Ramos (cell line): ENCODE data around the gene PITRM1.
"Not testable (repeated sequence)": the region's sequence is repeated elsewhere in the genome, so short reads cannot be mapped to it uniquely, and the experiment has no call there.

ENCODE experiments used
- in situ Hi-C: fragments of 300-500 bp; cut with MboI; formaldehyde crosslinking; loops from one replicate; pipeline ENCODE4 v1.14.3; 2022; ENCODE audit warnings: low sequenced_read_pairs; ENCODE audit not compliant: unreplicated experiment

PITRM1 gene

DNA sequence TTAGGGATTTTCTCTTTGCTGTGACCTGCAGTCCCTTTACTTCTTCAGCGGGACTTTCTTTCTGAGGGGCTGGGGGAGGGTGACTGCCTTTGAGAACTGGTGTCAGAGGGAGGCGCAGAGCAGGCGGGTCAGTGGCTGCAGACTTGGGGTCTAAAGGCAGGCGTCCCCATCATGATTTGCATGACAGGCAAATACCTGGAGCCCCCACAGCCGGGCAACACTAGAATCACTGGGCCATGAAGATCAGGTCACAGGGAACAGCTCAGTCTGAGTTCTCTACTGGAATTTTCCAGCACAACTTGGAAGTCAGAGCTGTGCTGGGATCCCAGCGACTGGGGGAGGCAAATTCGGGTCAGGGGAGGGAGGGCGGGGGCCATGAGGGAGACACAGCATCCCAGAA is 29.2 kb upstream of the PITRM1 start:
- in situ Hi-C loops: no loop called here

DNA sequence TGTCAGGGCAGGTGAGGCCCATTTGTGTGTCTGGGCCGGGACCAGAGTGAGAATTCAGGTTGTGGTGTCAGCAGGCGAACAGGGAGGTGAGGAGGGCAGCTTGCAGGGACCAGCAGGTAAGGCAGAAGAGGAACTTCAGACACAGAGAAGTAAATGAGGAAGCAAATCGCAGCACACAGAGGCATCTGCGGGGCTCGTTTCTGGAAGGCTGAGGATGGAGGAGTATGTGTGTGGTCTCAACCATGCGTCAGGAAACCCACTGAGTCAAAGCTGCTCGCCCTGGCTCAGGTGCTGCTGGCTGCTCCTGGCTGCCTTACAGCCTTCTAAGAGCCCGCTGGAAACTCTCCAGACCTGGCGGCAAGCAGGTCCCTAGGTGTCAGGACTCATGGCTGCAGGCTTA is 26.9 kb upstream of the PITRM1 start:
- in situ Hi-C loops: no loop called here

DNA sequence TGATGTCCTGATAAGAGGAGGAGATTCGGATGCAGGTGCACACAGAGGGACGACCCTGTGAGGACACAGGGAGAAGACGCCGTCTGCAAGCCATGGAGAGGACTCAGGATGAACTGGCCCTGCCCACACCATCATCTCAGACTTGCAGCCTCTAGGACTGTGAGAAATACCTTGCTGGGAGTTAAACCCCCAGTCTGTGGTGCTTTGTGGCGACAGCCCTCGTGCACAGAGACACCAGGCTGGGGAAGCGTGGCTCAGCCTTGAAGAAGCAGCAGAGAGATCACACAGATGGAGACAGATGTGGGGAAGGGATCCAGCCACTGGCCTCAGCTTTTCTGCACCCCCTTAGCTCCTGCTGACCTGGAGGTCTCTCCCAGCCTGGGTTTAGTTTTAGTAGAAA is 26.3 kb upstream of the PITRM1 start:
- in situ Hi-C loops: no loop called here

DNA sequence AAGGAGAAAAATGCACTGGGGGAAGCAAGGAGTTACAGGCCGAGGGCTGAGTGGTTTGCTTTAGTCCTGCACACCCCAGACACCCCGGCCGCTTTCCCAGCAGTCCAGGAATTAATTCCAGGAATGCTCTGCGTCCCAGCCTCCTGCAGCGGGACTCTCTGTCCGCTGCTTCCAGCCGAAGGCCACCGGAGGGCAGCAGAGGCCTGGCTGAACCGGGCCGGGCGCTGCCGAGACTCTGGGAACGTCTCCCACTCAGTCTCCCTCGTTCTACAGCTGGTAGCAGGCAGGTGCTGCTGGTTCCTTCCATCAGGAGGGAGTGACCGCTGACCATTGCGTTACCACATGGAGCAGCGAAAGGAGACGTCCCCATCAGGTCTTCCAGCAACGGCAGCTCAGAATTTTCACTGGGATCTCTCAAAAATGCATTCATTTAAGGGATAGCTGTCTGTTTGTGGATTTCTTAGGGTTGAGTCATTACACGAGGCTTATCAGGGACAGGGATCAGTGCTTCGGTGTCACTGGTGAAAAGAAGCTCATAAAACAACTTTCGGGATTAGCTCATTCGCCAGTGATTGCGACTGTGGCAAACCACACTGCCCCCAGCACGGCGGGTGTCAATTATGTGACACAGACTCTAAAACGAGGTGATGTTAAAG is 24.9 kb upstream of the PITRM1 start:
- in situ Hi-C loops: no loop called here

DNA sequence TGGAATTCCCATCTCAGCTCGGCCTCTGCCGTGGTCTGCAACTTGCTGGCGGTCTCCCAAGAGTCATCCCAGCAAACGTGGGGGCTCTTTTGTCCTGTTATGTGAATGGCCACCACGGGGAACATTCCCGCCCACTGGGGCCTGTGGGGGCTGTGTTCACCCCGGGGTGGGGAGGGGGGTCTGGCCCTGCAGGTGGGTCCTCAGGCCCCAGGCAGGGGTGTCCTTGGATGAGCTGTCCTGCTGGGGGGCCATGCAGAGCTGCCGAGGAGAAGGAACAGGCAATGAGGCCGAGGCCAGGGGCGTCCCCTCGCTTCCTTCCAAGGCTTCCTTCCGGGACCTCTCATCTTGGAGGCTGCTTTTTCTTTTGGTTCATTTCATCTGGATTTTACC is 24.4 kb upstream of the PITRM1 start:
- in situ Hi-C loops: no loop called here

DNA sequence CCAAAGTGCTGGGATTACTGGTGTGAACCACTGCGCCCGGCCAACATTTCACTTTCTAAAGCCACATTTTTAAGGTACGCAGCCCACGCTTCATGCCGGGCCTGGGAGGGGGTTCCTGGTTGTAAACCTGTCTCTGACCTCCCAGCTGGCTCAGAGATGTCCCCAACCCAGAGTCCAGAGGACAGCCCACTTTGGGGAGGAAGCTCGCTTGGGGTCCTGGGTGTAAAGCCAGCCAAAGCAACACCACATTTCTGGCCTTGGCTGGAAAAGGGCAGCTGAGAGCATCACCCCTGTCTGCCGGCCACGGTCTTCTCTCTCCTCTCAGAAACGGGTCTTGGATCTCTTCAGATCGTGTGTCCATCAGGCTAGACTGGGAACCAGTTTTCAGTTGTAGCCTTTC is 23.9 kb upstream of the PITRM1 start:
- in situ Hi-C loops: no loop called here

DNA sequence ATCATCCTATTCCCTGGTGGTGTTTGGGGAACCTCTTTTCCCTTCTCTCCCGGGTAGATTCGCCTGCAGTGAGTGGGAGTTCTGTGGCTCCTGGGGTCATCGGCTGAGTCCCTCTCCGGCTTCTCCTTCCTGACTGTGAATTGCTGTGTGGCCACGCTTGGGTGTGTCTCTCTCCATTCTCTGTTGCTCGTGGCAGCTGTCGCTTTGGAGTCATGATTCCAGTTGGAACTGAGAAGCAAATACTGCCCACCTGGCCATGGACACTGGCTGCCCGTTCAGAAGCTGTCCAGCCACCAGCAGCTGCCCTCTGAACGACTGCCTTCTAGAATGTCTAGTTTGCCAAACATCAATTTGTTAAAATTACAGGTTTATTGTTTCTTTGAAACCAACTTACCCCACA is 23.1 kb upstream of the PITRM1 start:
- in situ Hi-C loops: no loop called here

DNA sequence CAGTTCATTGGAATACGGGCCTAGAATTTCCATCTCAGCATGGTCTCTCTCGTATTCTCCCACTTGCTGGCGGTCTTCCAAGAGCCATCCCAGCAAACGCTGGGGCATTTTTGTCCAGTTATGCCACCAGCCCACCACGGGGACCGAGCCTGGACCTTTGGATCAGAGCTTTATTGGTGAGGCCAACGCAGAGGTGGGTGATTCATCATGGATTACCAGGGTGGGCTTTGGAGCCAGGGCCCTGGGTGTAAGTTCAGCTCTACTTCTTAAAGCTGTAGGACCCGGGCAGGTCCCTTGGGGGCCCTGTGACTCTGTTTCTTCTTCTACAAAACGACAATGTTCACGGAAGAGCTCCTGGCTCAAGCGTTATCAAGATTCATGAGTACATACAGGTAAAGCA is 22.7 kb upstream of the PITRM1 start:
- in situ Hi-C loops: no loop called here

DNA sequence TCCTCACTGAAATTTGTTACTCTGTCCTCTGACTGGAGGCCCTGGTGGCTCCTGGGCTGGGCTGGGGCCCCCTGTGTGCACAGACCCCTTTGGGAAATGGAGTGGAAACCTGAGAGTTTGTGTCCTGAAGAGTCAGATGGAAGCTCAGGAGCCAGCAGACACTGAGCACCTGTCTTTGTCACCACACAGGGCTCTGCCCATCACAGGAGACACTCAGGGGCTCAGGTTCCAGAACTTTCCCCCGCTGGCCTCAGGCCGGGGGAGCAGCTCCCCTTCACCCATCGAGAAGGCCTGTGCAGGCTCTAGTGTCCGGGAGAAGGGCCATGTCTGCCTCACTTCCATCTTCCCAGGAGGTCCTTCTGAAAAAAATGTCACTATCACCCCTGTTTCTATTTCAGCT is 22.3 kb upstream of the PITRM1 start:
- in situ Hi-C loops: no loop called here

DNA sequence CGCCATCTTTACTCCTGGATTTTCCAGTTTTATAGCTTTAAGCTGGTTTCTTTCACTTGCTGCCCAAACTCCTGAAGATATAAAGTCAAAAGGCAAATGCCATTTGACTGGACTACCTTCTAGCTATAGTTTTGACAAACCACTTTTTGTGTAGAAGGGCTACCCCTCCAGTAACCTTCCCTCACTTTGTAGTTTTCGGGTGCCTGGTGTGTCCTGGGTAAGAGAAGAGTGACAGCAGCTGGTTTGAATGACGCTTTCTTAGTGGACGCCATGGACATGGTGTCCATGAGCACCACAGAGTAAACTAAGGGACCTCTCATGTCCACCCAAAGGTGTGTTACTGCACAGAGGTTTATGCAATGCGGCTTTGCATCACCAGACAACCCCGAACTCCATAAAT is 21.2 kb upstream of the PITRM1 start:
- in situ Hi-C loops: no loop called here

DNA sequence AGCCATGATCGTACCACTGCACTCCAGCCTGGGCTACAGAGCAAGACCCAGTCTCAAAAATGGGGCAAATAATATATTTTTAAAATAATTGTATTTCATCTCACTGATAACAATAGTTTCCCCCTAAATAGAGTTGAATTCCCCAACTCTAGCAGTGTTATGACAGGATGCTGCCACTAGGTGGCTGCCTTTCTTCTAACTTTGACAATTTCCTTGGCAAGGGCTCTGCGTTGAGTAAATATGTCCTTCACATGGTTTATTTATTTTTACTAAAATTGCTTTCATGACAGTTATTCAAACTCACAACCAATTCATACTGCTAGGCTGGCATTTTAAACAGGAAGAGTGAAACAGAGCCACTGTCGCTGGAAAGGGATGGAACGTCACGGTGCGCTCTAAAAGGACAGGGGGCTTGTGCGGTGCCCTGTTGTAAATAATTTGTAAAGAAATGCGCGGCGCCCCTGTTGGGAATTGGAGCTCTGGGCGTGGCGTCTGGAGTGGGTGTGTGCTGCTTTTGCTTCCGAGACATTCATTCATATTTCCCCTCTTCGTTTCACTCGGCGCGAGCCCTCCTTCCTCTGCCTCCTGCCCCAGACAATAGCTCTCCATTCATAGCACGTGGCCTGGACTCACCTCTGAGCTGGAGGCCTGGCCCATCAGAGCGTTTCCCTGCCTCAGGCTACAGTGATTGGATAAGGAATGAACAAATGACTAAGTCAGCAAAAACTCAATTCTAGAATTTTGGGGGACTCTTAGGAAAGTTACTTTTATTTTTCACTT is 20.5 kb upstream of the PITRM1 start:
- in situ Hi-C loops: no loop called here

DNA sequence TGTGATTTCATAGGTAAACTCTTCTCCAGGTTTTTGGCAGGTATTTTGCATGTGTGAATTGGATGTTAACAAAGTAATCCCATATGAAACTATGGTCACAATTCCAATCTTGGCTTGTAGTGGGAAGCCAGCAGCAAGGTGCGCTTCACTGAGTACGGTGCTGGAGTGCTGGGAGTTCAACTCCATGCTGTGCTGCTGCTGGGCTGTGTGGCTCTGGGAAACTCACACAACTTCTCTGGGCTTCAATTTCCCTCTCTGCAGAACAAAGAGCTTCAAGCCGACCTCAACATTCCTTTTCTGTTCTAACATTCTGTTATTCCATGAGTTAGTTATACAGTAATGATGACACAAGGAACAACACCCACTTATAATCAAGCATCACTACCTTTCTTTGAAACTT is 18.2 kb upstream of the PITRM1 start:
- in situ Hi-C loops: no loop called here

DNA sequence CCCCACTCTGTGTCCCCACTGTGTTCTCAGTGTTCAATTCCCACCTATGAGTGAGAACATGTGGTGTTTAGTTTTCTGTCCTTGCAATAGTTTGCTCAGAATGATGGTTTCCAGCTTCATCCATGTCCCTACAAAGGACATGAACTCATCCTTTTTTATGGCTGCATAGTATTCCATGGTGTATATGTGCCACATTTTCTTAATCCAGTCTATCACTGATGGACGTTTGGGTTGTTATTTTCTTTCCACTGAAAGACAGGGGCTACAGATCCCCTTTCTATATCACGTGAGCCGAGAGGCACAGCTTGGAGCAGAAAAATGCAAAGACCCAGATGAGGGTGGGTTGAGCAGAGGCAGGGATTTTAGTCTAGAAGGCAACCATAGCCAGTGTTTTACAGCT is 14.6 kb upstream of the PITRM1 start:
- in situ Hi-C loops: not testable (repeated sequence)

DNA sequence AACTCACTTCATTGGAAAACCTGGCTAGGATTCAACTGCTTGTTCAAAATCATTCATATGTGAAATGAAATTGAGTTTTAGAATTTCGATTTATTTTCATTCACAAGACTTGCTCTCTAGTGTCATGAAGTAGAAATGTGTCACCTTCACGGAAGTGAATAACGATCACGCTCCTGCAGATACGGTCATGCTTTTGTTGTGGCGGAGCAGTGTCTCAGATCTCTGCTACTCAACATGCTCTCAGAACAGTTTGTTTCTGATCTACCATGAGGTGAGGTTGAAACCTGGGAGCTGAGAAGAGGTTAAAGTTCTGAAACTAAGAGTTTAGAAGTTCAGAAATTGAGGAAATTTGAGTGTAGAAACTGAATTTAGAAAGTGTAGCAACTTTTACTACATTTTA is 13.8 kb upstream of the PITRM1 start:
- in situ Hi-C loops: no loop called here

DNA sequence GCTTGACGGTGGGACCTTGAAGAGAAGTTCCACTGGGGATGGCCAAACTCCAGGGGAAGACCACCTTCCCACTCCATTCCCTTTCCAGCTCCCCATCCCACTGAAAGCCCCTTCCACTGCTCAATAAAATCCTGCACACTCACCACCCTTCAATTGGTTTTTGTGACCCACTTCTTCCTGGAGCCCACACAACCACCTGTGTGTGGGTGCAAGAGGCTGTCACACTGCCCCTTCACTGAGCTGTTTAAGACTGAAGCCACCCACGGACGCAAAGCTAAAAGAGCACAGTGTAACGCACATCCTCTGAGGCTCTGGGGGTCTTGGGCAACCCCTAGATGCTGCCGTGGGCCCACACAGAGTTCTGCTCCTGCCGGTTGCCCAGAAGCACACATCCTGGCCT is 12.8 kb upstream of the PITRM1 start:
- in situ Hi-C loops: no loop called here

DNA sequence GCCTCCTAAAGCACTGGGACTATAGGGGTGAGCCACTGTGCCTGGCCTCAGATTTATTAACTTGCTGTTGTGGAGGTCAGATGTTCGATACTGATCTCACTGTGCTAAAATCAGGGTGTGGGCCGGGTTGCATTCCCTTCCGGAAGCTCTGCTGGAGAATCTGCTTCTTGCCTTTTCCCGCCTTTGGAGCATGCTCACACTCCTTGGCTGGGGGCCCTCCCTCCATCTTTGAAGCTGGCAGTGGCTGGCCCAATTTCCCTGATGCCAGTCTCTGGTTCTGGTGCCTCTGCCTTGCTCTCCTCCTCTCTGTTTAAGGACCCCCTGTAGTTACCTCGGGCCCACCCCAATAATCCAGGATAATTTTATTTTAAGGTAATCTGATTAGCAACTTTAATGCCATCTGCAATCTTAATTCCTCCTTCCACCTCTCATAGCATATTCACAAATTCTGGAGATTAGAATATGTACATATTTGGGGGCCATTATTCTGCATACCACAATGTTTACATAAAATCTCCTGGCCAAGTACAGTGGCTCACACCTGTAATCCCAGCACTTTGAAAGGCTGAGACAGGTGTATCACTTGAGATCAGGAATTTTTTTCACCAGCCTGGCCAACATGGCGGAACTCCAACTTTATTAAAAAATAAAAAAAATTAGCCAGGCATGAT is 7.9 kb upstream of the PITRM1 start:
- in situ Hi-C loops: no loop called here

DNA sequence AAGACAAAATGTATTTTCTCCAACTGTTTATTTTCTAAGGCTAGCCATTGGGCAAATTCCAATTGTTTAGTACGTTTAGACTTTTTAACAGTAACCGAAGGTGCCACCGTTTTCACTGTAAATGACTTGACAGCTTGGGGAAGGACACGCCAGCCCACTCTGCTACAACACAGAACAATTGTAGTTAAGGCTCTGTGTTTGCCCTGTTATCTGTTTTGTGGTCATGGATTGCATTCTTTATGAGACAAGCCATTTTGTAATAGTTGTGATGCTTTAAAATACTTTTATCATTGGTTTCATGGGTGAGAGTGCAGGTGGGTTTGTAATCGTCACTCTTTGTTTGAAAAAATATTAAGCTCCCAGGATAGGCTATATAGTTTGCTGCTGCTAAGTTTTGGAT is 6.6 kb upstream of the PITRM1 start:
- in situ Hi-C loops: no loop called here

DNA sequence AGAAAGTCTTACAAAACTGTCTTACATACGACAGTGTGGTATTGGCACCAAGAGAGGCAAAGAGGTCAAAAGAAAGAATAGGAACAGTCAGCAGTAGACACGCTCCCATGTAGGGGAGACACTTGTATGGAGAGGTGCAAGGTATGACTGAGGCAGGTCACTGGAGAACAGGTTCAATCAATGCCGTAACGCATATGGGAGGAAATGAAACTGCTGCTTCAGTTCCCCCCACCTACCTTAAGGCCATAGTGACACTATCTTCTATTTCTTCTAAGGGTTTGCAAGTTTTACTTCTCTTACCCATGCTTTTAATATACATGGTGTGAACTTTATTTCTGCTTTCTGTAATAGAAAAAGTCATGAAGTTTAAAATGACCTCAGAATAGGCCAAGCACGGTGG is 5.5 kb upstream of the PITRM1 start:
- in situ Hi-C loops: no loop called here

DNA sequence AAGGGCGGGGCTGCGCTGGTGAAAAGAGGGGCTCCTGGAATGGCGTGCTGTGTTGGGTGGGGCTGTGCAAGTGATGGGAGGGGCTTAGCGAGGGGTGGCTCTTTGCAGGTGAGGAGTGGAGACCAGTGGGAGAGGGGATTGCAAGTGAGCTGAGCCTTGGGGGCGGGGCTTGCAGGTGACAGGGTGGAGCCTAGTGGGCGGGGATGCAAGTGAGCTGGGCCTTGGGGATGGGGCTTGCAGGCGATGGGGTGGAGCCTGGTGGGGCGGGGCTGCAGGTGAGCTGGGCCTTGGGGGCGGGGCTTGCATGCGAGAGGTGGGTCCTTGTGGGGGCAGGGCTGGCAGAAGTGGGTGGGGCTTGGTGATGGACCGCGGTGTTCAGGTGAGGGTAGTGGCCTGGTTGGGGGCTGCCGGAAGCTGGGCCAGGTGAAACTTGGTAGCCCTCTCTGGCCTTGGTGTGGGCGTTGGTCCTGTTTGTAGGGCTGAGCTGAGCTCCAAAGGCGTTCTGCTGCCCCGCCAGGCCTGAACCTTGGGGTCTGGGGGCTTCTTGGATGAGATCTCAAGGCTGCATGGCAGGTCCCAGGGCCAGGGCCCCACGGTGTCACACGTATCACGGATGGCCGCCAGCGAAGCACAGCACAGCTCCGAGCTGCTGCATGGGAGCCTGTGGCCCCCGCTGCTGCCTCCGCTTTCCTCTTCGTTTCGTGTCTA is 743 bp upstream of the PITRM1 start:
- in situ Hi-C loops: no loop called here

DNA sequence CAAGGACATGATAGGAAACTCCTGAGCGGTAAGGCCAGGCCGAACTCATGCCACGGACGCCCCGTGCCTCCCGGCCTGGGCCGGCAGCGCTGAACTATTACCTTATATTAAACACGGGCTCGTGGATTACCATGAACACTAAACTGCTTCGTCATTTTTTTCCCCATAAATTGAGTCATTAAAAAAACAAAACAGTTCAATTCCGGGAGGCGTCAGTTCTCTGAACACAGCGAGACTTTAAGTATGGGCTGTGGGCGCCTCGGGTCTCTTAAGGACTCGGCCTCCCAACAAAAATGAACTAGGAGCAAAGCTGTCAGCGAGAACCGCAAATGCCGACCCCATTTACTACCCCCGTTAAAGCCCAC is 519 bp downstream of the PITRM1 start:
- in situ Hi-C loops: no loop called here

DNA sequence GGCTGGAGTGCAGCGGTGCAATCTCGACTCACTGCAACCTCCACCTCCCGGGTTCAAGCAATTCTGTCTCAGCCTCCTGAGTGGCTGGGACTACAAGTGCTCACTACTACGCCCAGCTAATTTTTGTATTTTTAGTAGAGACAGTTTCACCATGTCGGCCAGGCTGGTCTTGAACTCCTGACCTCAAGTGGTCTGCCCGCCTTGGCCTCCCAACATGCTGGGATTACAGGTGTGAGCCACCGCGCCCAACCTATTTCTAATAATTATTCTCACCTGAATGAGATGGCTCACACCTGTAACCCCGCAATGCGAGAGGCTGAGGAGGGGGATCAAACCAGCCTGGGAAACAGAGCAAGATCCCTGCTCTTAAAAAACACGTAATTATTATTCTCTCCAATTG is 1.1 kb downstream of the PITRM1 start:
- in situ Hi-C loops: not testable (repeated sequence)
